Gastrocnemius medialis (tissue), 4 donors: ENCODE data around the gene MED25. TPM values are rescaled to one million over a fixed set of nuclear protein-coding genes. Genes with fewer than 3 reads are reported as not detected.
"Not testable (repeated sequence)": the region's sequence is repeated elsewhere in the genome, so short reads cannot be mapped to it uniquely, and the experiment has no call there.

Experiments used
- ATAC-seq, 2 donors: fragments of 150-250 bp; one replicate each; pipeline ENCODE4 v1.9.1; 2016
- DNase-seq, 2 donors: peaks; one replicate each; pipeline ENCODE4 v3.0.0-alpha.2; 2019
- H3K27ac ChIP-seq, 4 donors: fragments of 200-600 bp; sonication (generic); 1 replicate in 1 of 4; 2 replicates in 3 of 4; pipeline ENCODE4 v1.5.1; 2016 to 2018; ENCODE audit warnings: mild to moderate bottlenecking in 2 of 4, moderate library complexity in 1 of 4
- H3K27me3 ChIP-seq, 3 donors: fragments of 200-600 bp; sonication (generic) in 2 of 3; 1 replicate in 1 of 3; 2 replicates in 2 of 3; pipeline versions ENCODE4 v1.5.1 to v1.6.0; 2016 to 2019; ENCODE audit warnings: mild to moderate bottlenecking in 1 of 3, moderate library complexity in 1 of 3
- H3K36me3 ChIP-seq, 2 donors: fragments of 200-600 bp; sonication (generic) in 1 of 2; one replicate each; pipeline ENCODE4 v1.5.1; 2017 to 2018
- H3K4me1 ChIP-seq, 2 donors: fragments of 200-600 bp; sonication (generic) in 1 of 2; one replicate each; pipeline ENCODE4 v1.5.1; 2016 to 2017; ENCODE audit warnings: mild to moderate bottlenecking in 2 of 2
- H3K4me3 ChIP-seq, 4 donors: fragments of 200-600 bp; sonication (generic) in 3 of 4; 1 replicate in 1 of 4; 2 replicates in 3 of 4; pipeline ENCODE4 v1.5.1; 2016 to 2019; ENCODE audit warnings: mild to moderate bottlenecking in 2 of 4
- H3K9me3 ChIP-seq, 3 donors: fragments of 200-600 bp; sonication (generic) in 2 of 3; 1 replicate in 1 of 3; 2 replicates in 2 of 3; pipeline ENCODE4 v1.5.1; 2016 to 2019
- POLR2A ChIP-seq, 2 donors: fragments of 450-650 bp; IDR thresholded peaks; one replicate each; pipeline ENCODE4 v1.6.1; 2017; ENCODE audit warnings: antibody characterized with exemption in 2 of 2, mild to moderate bottlenecking in 2 of 2, moderate library complexity in 2 of 2
- in situ Hi-C, 4 donors: fragments of 200-750 bp; cut with MboI; loops; one replicate each; pipeline versions ENCODE4 v1.15.0 to v1.8.0; 2017; ENCODE audit warnings: low sequenced_read_pairs in 4 of 4
- intact Hi-C: fragments of 100-400 bp; cut with DNase I; formaldehyde crosslinking; loops from one replicate; pipeline ENCODE4 v1.15.1; 2023; ENCODE audit warnings: low total_unique reads
- total RNA-seq, 4 donors: library from RNA; depleted of rRNA; stranded (reverse); fragments of >200 nt; gene quantifications; one replicate each; pipeline versions ENCODE4 v1.1.0 to v1.2.3, GENCODE V29; 2016
- TF ChIP-seq, protein P1 (sequence below), 5 experiments: fragments of 450-650 bp in 3 of 5; fragments of 200-600 bp in 2 of 5; sonication (generic) in 2 of 5; IDR thresholded peaks in 4 of 5; conservative IDR thresholded peaks in 1 of 5; 1 replicate in 4 of 5; 2 replicates in 1 of 5; pipeline ENCODE4 v1.5.1; 2016 to 2019; ENCODE audit warnings: antibody characterized with exemption in 5 of 5, mild to moderate bottlenecking in 3 of 5, moderate library complexity in 3 of 5

Gene MED25
- total RNA-seq, 4 donors from 2014 or later = 46.6 to 105 (median 78.7) TPM

DNA sequence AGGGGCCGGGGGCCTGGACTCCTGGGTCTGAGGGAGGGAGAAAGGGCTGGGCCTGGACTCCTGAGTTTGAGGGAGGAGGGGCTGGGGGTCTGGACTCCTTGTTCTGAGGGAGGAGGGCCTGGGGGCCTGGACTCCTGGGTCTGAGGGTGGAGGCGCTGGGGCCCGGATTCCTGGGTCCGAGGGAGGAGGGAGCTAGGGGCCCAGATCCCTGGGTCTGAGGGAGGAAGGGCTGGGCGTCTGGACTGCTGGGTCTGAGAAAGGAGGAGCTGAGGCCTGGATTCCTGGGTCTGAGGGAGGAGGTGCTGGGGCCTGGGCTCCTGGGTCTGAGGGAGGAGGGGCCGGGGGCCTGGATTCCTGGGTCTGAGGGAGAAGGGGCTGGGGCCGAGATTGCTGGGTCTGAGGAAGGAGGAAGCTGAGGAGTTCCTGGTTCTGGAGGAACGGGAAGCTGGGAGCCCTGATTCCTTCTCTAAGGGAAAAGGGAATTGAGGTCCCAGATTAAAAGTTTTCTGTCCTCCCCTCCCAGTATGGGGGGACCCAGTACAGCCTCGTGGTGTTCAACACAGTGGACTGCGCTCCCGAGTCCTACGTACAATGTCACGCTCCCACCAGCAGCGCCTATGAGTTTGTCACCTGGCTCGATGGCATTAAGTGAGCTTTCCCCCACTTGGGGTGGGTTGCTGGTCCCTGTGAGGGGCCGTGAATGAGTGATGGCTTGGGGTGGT, 721 bp downstream of the MED25 start:
- H3K27ac ChIP-seq = peak overlapping the region; percentile 94 to 99 (median 97)
- H3K9me3 ChIP-seq = no peaks in the 10 kb centered on the region
- intact Hi-C loops (loop anchor here (10.0 kb wide), 1 partner anchor 824 kb away; the partner anchor contains the start of genes GYS1 and RUVBL2), in situ Hi-C loops (loop anchor here in 2 of 4 donors (10.0 kb wide), 1 partner anchor 56 kb away; the partner anchor contains the start of genes AKT1S1 (in 2 of the 2) and TBC1D17 (in 2 of the 2))
- DNase-seq = no peak
- peaks cover 17 to 22% of the 10 kb centered on the region in 2 donors for H3K4me1 ChIP-seq
- ATAC-seq = no peak
- TF ChIP-seq, protein P1, sequence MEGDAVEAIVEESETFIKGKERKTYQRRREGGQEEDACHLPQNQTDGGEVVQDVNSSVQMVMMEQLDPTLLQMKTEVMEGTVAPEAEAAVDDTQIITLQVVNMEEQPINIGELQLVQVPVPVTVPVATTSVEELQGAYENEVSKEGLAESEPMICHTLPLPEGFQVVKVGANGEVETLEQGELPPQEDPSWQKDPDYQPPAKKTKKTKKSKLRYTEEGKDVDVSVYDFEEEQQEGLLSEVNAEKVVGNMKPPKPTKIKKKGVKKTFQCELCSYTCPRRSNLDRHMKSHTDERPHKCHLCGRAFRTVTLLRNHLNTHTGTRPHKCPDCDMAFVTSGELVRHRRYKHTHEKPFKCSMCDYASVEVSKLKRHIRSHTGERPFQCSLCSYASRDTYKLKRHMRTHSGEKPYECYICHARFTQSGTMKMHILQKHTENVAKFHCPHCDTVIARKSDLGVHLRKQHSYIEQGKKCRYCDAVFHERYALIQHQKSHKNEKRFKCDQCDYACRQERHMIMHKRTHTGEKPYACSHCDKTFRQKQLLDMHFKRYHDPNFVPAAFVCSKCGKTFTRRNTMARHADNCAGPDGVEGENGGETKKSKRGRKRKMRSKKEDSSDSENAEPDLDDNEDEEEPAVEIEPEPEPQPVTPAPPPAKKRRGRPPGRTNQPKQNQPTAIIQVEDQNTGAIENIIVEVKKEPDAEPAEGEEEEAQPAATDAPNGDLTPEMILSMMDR (IDR thresholded peaks at IDR 0.05 in 4 of 5, conservative IDR thresholded peaks at IDR 0.05 in 1 of 5) = no peak
- TF ChIP-seq POLR2A (IDR thresholded peaks at IDR 0.05) = no peak
- peaks cover 0 to 22% of the 10 kb centered on the region in 2 donors for H3K36me3 ChIP-seq
- no peaks in the 10 kb centered on the region for H3K27me3 ChIP-seq
- peak overlapping the region; percentile 78 to 96 (median 86) for H3K4me3 ChIP-seq

DNA sequence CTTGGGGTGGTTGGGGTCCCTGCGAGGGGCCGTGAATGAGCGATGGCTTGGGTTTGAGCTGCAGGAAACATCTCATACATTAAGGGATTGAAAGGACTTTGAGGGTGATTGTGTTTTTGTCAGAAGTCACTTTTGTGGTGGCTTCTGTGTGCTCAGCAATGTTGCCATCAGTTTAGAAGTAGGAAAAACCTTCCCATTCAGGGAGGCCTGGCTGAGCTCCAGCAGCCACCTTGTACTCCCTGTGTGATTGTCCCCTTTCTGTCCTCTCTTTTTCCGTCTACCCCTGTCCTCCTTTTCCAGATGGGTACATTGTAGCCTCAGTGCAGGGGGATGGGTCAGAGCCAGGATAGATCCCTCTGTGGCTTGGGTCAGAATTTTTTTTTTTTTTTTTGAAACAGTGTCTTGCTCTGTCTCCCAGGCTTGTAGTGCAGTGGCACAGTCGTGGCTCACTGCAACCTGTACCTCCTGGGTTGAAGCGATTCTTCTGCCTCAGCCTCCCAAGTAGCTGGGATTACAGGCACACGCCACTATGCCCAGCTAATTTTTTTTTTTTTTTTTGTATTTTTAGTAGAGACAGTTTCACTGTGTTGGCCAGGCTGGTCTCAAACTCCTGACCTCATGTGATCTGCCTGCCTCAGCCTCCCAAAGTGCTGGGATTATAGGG, 1.5 kb downstream of the MED25 start:
- intact Hi-C loops (loop anchor here (10.0 kb wide), 1 partner anchor 825 kb away; the partner anchor contains the start of genes GYS1 and RUVBL2), in situ Hi-C loops (loop anchor here in 2 of 4 donors (10.0 kb wide), 1 partner anchor 55 kb away; the partner anchor contains the start of genes AKT1S1 (in 2 of the 2) and TBC1D17 (in 2 of the 2))
- Histone ChIP-seq H3K4me3 (peak overlapping the region in 3 of 4 donors; percentile 78 to 96 (median 90)), H3K36me3 (peaks cover 0 to 26% of the 10 kb centered on the region in 2 donors), H3K4me1 (peaks cover 17 to 18% of the 10 kb centered on the region in 2 donors), H3K27ac (peak overlapping the region; percentile 94 to 99 (median 97))
- ATAC-seq, H3K9me3 ChIP-seq, DNase-seq, H3K27me3 ChIP-seq: not testable (repeated sequence)

DNA sequence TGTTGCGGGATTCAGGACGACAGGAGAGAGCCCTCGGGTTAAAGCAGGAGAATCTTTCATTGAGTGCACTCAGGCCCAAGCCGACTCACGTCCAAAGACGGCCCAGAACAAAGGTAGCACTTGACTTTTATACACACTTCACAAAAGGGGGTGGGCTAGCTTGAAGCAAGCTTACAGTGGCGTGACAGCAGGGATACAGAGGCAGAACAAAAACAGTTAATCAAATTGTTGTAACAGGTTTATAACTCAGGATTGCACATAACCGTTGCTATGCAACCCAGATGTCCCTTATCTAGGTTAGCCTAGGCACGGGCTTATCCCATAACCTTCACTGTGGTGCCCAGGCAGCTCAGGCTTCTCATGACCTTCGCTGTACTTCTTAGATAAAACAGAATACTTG, 2.0 kb downstream of the MED25 start:
- ATAC-seq = no peak
- H3K36me3 ChIP-seq = peaks cover 0 to 26% of the 10 kb centered on the region in 2 donors
- H3K27me3 ChIP-seq = no peaks in the 10 kb centered on the region
- peak overlapping the region; percentile 94 to 99 (median 97) for H3K27ac ChIP-seq
- peaks cover 17 to 18% of the 10 kb centered on the region in 2 donors for H3K4me1 ChIP-seq
- TF ChIP-seq, protein P1 (IDR thresholded peaks at IDR 0.05 in 4 of 5, conservative IDR thresholded peaks at IDR 0.05 in 1 of 5) = no peak
- no peak for TF ChIP-seq POLR2A (IDR thresholded peaks at IDR 0.05)
- no peaks in the 10 kb centered on the region for H3K9me3 ChIP-seq
- intact Hi-C loops = no loop called here
- in situ Hi-C loops = no loop called here
- no peak for DNase-seq
- no peak overlapping the region for H3K4me3 ChIP-seq

DNA sequence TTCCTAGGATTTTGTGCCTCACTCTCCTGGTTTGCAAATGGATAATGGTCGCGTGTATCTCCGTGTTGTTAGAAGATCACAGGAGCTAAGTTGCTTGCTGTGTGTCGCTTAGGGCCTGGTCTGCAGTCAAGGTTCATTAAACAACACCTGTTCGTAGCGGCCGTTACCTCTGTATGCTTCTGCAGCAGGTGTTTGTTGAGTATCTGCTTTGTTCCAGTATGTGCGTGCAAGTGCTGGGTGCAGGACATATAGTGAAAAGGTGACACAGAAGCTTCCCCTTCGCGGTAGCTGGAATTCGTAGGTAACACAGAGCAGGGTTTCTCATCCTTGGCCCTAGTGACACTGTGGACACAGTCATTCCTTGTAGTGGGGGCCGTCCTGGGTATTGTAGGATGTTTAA, 5.4 kb downstream of the MED25 start:
- in situ Hi-C loops = no loop called here
- peaks cover 12 to 31% of the 10 kb centered on the region in 2 donors for H3K4me1 ChIP-seq
- no peaks in the 10 kb centered on the region for H3K27me3 ChIP-seq
- ATAC-seq (no peak), DNase-seq (no peak)
- no peaks in the 10 kb centered on the region for H3K9me3 ChIP-seq
- no peak for TF ChIP-seq POLR2A (IDR thresholded peaks at IDR 0.05)
- TF ChIP-seq, protein P1 (IDR thresholded peaks at IDR 0.05 in 4 of 5, conservative IDR thresholded peaks at IDR 0.05 in 1 of 5) = no peak
- peaks cover 0 to 26% of the 10 kb centered on the region in 2 donors for H3K36me3 ChIP-seq
- no peak overlapping the region for H3K4me3 ChIP-seq
- H3K27ac ChIP-seq = peak overlapping the region in 1 of 4 donors; percentile 23
- intact Hi-C loops = no loop called here

DNA sequence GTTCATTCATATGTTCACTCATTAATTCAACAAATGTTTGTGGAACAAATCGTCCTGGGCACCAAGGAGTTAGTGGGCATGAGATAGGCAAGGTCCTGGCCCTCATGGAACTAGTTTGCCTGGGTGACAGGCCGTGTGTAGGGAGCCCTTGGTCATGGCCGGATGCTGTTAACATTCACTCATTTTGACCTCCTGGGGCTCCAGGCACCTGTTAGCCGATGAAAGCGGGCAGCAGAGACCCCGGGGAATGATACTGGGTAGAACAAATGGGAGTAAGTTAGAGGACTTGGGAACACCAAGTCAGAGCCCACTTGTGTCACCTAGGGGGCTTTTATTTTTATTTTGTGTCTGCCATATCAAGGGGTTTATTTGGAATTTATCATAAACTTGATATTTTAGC, 6.6 kb downstream of the MED25 start:
- H3K27me3 ChIP-seq = no peaks in the 10 kb centered on the region
- H3K27ac ChIP-seq = peak overlapping the region in 2 of 4 donors; percentile 22 to 96
- intact Hi-C loops (no loop called here), in situ Hi-C loops (no loop called here)
- DNase-seq (no peak), ATAC-seq (no peak)
- H3K4me1 ChIP-seq = peaks cover 11 to 33% of the 10 kb centered on the region in 2 donors
- no peak overlapping the region for H3K4me3 ChIP-seq
- peaks cover 0 to 26% of the 10 kb centered on the region in 2 donors for H3K36me3 ChIP-seq
- TF ChIP-seq, protein P1 (IDR thresholded peaks at IDR 0.05 in 4 of 5, conservative IDR thresholded peaks at IDR 0.05 in 1 of 5) = no peak
- no peak for TF ChIP-seq POLR2A (IDR thresholded peaks at IDR 0.05)
- no peaks in the 10 kb centered on the region for H3K9me3 ChIP-seq
